OCI-M2 (cell line): ENCODE results near the gene TCF4.

Experiments
- DNase-seq: peaks from one replicate; lab custom pipeline; 2025; ENCODE audit not compliant: unreplicated experiment; lab: John Stamatoyannopoulos, UW

TCF4 gene

DNA sequence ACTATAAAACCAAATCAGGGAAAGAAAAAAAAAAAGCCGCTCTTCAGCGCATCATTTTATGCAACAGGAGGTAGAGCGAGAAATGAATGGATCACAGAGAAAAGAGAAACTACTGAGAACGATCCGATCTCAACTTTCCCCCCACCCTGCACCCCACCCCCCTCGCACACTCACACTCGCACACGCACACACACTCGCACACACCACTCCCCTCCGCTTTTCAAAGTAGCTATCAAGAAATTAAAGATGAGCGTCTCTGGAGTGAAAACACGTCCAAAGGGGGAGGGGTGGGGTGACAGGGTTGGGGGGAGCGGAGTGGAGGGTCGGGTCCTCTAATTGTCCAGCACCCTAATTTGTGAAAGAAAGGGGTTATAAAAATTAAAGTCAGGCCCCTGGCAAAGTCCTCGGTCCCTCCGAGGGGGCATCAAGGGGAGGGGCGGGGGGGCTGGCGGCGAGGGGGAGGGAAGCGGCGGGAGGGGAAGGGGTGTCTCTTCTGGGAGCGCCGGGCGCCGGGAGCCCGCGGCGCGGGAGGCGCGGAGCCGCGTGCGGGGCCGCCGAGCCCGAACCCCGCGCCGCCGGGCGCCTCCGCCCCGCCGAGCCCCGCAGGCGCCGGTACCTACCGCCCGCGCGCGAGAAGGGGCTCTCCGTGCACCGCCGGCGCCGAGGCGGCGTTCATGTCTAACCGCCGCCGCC lies 428 bp downstream of the TCF4 start:
- no peak for DNase-seq

GRCh38 chr18:55585920-55586561 lies 2.0 kb downstream of the TCF4 start:
- no peak for DNase-seq

DNA sequence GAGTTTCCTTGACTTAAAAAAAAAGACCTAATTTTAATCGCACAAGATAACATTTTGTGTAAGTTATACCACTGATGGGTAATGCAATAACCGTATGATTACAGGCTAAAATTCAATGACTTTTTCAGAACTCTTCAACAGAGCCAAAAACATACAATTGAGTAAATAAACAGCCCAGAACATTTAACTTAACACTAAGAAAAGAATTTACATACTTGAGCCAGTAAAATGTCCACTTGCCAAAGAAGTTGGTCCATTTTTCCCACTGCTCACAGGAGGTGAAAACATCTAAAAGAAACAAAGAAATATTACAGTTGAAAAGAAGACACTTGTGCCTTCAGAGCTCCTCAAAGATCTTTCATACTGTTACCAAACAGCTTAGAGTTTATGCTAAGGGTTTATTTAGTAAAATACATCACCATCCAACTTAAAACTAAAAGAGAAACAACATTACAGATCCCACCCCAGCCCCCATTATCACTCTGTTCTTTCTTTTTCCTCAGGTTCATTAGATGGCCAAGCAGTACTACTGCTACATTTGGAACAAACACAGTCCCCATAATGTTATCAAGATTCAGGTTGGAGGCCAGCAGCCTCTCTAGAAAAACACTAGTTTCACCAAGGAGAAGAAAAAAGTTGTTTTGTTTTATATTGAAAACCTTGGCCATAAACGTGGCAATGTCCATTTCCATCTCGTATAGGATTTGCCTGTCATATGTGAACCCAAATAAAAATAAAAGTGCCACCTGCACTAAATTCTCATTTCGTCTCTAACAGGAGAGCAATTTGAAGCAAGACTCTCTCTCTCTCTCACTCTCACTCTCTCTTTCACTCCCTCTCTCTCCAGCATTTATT lies 2.7 kb downstream of the TCF4 start:
- no peak for DNase-seq

DNA sequence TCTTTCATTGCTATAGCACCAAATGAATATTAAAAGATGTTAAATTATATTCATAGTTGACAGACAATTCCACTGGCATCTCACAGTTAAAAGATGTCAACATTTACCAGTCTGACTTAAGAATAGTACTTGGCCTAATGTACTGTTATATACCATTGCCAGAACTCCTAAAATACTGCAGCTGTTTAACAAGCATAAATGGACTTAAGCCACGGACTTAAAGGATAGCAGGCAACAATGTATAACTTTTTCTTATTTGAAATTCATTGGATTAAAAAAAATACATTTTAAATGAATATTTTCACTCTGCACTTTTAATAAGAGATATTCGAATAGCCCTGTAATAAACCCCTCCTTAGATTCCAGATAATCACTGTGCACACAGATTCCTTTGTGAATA lies 3.8 kb downstream of the TCF4 start:
- no peak for DNase-seq

DNA sequence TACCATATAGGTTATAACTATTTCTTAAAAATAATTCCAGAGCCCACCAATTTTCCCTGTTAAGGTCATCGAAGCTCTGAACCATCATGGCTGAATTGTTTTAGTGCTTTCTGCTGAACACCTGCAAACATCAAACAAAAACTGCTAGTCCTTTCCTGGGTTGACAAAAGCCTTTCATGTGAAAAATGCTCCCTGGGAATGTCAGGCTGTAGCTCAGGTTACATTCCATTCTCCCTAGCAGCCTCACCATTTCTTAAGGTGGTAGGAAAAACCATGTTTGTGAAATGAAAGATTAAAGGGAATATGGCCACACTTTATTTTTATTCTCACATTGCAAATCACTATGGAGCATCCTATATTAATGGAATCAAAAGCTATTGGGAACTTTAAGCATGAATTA lies 5.7 kb downstream of the TCF4 start:
- DNase-seq, result no peak

DNA sequence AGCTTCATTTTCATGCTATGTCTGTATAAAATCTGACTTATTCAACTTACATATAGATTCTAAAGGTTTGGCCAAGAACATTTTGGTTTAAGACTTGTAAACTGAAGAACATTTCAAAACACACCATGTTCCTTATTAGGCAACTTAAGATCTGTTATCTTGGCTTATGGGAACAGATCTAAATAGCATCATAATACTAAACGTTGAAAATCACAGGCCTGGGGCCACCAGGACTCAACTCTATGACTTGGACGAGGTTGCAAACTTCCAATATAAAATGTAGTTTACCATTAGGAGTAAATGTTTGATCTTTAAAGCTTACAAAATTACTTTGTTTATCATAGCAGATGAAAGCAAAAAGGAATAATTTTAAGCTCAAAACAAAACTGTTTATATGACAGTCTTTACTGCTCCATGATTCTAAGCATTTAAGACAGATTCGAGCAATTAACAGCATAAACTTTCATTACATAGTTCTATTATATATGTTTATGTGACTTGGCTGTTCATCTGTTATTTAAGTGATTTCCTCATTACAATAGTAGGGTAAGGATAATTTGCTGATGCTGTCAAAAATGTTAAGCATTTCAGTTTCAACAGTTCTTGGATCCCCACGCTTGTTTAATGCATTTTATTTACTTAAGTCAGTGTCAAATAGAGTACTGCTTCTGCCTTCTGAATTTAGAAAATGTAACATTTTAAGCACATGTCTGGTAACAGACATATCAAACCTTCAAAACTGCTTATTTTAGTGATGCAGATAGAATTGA lies 8.3 kb downstream of the TCF4 start:
- no peak for DNase-seq

GRCh38 chr18:55577812-55578539 lies 10.0 kb downstream of the TCF4 start:
- no peak for DNase-seq

GRCh38 chr18:55576001-55576400 lies 12.0 kb downstream of the TCF4 start:
- DNase-seq, result no peak

DNA sequence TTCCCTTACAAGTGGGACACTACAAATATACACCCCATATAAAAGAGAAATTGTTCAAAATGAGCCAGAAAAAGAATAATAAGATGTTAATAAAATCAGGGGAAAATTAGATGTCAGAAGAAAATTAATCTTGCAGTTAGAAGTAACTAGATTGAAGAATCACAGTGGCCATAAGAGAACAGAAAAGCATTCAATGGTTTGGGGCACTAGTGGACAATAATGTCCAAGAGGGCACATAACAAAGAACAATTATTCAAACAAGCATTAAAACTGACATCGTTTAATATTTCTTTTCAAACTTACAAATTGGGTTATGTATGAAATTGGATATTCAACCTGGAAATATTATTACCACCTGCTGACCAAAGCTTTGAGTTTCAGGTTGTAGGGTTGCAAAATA lies 12.9 kb downstream of the TCF4 start:
- DNase-seq, result no peak

- DNase-seq, result no peak
These were observed 14.6 kb downstream of the TCF4 start for GRCh38 chr18:55573386-55573785.

GRCh38 chr18:55570966-55571365 lies 17.0 kb downstream of the TCF4 start:
- DNase-seq, result no peak

DNA sequence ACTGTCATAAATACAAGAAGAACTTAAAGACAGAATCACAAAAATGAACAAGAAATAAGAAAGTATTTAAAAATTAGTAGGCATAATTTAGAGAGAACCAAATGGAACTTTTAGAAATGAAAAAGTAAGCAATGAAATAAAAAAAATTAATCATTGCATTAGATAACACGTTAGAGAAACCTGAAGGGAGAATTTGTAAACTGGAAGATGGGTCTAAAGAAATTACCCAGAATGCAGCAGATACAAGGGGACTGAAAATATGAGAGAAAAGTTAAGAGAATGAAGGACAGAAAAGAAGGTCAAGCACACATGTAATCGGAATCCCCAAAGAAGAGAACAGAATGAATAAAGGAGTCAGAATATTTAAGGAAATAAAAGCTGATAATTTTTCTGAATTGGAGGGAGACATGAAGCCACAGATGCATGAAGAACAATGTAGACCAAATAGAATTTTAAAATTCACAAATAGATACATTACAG lies 21.5 kb downstream of the TCF4 start:
- no peak for DNase-seq

DNA sequence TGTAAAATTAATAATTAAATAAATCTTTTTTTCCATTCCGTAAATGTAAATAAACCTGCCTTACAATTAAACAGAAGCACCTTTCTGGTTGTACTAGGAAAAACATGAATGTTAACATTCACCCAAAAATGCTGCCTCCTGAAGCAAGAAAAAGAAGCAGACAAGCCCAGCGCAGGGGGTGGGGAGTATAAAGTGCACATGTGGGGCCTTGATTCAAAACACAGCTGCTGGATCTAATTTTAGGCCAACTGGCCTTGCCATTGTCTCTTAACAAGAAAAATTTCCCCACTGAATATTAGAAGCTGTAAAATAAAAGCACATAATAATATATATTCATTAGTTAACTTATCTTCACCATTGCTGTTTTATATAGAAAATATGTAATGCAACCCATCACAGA lies 28.3 kb downstream of the TCF4 start:
- DNase-seq, result no peak

DNA sequence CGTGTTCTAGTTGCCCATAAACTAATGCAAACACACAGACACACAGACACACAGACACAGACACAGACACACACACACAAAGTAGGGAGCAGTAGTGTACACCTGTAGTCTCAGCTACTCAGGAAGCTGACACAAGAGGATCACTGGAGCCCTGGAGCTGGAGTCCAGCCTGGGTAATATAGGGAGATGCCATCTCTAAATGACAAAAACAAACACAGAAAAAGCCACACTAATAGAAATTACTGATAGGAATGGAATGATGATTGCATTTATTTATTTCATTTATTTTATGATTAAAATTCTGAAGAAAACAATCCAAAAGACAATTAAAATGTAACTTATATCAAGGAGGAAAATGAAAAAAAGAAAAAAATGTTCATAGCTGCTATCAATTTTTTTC lies 30.8 kb downstream of the TCF4 start:
- no peak for DNase-seq

- no peak for DNase-seq
These were observed 32.5 kb downstream of the TCF4 start for GRCh38 chr18:55555395-55556027.

- DNase-seq, result no peak
These were observed 35.3 kb downstream of the TCF4 start for GRCh38 chr18:55552526-55553189.

- no peak for DNase-seq
These were observed 36.8 kb downstream of the TCF4 start for GRCh38 chr18:55551227-55551626.

DNA sequence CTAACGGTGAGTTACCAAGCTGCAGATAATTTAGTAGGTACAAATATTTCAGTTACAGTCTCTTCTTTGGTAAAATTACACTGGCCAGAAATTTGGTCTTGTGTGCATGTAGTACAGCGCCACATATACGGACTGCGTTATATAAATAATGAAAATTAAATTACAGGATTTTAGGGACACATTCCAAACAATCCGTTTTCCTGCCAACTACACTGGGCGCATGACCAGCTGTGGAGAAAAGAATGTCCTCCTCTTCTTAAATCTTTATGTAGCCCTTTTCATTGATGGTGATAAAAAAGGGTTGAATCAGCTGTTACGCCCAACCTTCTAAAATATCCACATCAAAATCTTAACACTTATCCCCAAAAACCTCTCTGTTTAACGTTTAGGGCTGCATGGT lies 37.5 kb downstream of the TCF4 start:
- DNase-seq, result no peak

GRCh38 chr18:55549474-55550104 lies 38.4 kb downstream of the TCF4 start:
- no peak for DNase-seq
